Neural cell (in vitro differentiated cells): ENCODE results near the gene CIT. TPM values are rescaled to one million over a fixed set of nuclear protein-coding genes. Genes with fewer than 3 reads are reported as not detected.

Source experiments
- H2AFZ ChIP-seq: fragments of 200-600, 300-800 bp; sonication (generic), shearing (Covaris generic); 2 replicates; pipeline ENCODE4 v1.6.0; 2014; ENCODE audit warnings: low read depth, mild to moderate bottlenecking, antibody characterized with exemption, low read length, moderate library complexity
- H3F3A ChIP-seq: fragments of 200-600 bp; shearing (Covaris generic); 2 replicates; pipeline ENCODE4 v1.6.1; 2016; ENCODE audit warnings: mild to moderate bottlenecking, moderate library complexity, mixed read lengths, antibody characterized with exemption, low read length; ENCODE audit not compliant: insufficient read depth, poor library complexity, severe bottlenecking
- H3K27ac ChIP-seq: fragments of 200-600, 300-800 bp; sonication (generic), shearing (Covaris generic); 2 replicates; pipeline ENCODE4 v1.5.1; 2014; ENCODE audit warnings: mild to moderate bottlenecking, low read length, moderate library complexity
- H3K27me3 ChIP-seq: fragments of 300-800, 200-600 bp; sonication (generic), shearing (Covaris generic); 2 replicates; pipeline ENCODE4 v1.6.0; 2014; ENCODE audit warnings: mild to moderate bottlenecking, low read depth, low read length, moderate library complexity; ENCODE audit not compliant: insufficient read depth
- H3K36me3 ChIP-seq: fragments of 300-800, 200-600 bp; sonication (generic), shearing (Covaris generic); 2 replicates; pipeline ENCODE4 v1.5.1; 2014; ENCODE audit warnings: mild to moderate bottlenecking, antibody characterized with exemption, low read length, moderate library complexity; ENCODE audit not compliant: insufficient read depth
- H3K4me2 ChIP-seq: fragments of 300-800, 200-600 bp; sonication (generic), shearing (Covaris generic); 2 replicates; pipeline ENCODE4 v1.6.0; 2014; ENCODE audit warnings: mild to moderate bottlenecking, low read length
- H3K4me3 ChIP-seq: fragments of 300-800, 200-600 bp; sonication (generic), shearing (Covaris generic); 2 replicates; pipeline ENCODE4 v1.5.1; 2014; ENCODE audit warnings: mild to moderate bottlenecking, low read length, moderate library complexity
- H3K79me2 ChIP-seq: fragments of 200-600 bp; shearing (Covaris generic); replicated peaks from 2 replicates; pipeline ENCODE4 v1.6.0; 2014; ENCODE audit warnings: mild to moderate bottlenecking, low read length, moderate library complexity; ENCODE audit not compliant: insufficient read depth
- H3K9ac ChIP-seq: fragments of 300-800, 200-600 bp; sonication (generic), shearing (Covaris generic); 2 replicates; pipeline ENCODE4 v1.6.1; 2016; ENCODE audit warnings: mild to moderate bottlenecking, low read length, mixed read lengths
- H3K9me2 ChIP-seq: fragments of 200-600 bp; shearing (Covaris generic); 2 replicates; pipeline ENCODE4 v1.6.1; 2016; ENCODE audit warnings: mild to moderate bottlenecking, low read length, mixed read lengths; ENCODE audit not compliant: insufficient read depth
- H3K9me3 ChIP-seq: fragments of 200-600, 300-800 bp; sonication (generic), shearing (Covaris generic); 2 replicates; pipeline ENCODE4 v1.6.1; 2016; ENCODE audit warnings: mild to moderate bottlenecking, mixed run types, low read length, moderate library complexity, mixed read lengths
- H4K20me1 ChIP-seq: fragments of 200-600 bp; shearing (Covaris generic); 2 replicates; pipeline ENCODE4 v1.6.1; 2016; ENCODE audit warnings: mild to moderate bottlenecking, mixed run types; ENCODE audit not compliant: insufficient read depth
- EP300 ChIP-seq: fragments of 450-650 bp; conservative IDR thresholded peaks from 2 replicates; pipeline ENCODE4 v1.6.1; 2014; ENCODE audit warnings: antibody characterized with exemption, mild to moderate bottlenecking, moderate library complexity; ENCODE audit not compliant: poor library complexity, severe bottlenecking
- EZH2 ChIP-seq: fragments of 200-600, 300-800 bp; shearing (Covaris generic), sonication (generic); IDR thresholded peaks from 2 replicates; pipeline ENCODE4 v1.6.1; 2014; ENCODE audit warnings: antibody characterized with exemption, low read length, borderline replicate concordance, mild to moderate bottlenecking; ENCODE audit not compliant: insufficient read depth, poor library complexity, severe bottlenecking
- MXI1 ChIP-seq: fragments of 450-650 bp; conservative IDR thresholded peaks from 2 replicates; pipeline ENCODE4 v1.6.1; 2014; ENCODE audit warnings: antibody characterized with exemption, mild to moderate bottlenecking; ENCODE audit not compliant: poor library complexity, severe bottlenecking
- POLR2AphosphoS5 ChIP-seq: IDR thresholded peaks from 2 replicates; pipeline ENCODE4 v1.6.1; 2012
- RAD21 ChIP-seq: fragments of 450-650 bp; conservative IDR thresholded peaks from 2 replicates; pipeline ENCODE4 v1.6.1; 2014; ENCODE audit warnings: antibody characterized with exemption, mild to moderate bottlenecking, moderate library complexity
- SMC3 ChIP-seq: fragments of 450-650 bp; conservative IDR thresholded peaks from 2 replicates; pipeline ENCODE4 v1.6.1; 2014; ENCODE audit warnings: antibody characterized with exemption, mild to moderate bottlenecking, moderate library complexity; ENCODE audit not compliant: poor library complexity
- TAF1 ChIP-seq: IDR thresholded peaks from 2 replicates; pipeline ENCODE4 v1.6.1; 2012; ENCODE audit warnings: low read depth
- polyA plus RNA-seq: library from polyadenylated mRNA; depleted of rRNA; stranded (reverse); fragments of >200 nt; gene quantifications from 2 replicates; pipeline ENCODE4 v1.2.3, GENCODE V29; 2014
- TF ChIP-seq, protein P1 (sequence below): fragments of 450-650 bp; IDR thresholded peaks from 2 replicates; pipeline ENCODE4 v1.5.1; 2014; ENCODE audit warnings: antibody characterized with exemption, mild to moderate bottlenecking, moderate library complexity; ENCODE audit not compliant: poor library complexity, severe bottlenecking
- TF ChIP-seq, protein P2 (sequence below): IDR thresholded peaks from 2 replicates; pipeline ENCODE4 v1.6.1; 2012; ENCODE audit warnings: borderline replicate concordance

The CIT gene
- polyA plus RNA-seq, 1 donor from 2014 or later, result 3.3 TPM

DNA sequence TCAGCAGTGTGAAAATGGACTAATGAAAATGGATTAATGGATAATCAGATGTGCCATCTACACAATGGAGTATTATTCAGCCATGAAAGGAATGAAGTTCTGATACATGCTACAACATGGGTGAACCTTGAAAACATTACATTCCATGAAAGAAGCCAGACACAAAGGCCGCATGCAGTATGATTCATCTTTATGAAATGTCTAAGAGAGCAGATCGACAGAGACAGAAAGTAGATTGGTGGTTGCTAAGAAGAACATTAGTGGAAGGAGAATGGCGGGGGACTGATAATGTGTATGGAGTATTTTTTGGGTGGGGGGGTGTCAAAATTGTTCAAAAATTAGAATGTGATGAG lies 161.9 kb downstream of the CIT start:
- no peak for TF ChIP-seq RAD21
- TF ChIP-seq, protein P1, sequence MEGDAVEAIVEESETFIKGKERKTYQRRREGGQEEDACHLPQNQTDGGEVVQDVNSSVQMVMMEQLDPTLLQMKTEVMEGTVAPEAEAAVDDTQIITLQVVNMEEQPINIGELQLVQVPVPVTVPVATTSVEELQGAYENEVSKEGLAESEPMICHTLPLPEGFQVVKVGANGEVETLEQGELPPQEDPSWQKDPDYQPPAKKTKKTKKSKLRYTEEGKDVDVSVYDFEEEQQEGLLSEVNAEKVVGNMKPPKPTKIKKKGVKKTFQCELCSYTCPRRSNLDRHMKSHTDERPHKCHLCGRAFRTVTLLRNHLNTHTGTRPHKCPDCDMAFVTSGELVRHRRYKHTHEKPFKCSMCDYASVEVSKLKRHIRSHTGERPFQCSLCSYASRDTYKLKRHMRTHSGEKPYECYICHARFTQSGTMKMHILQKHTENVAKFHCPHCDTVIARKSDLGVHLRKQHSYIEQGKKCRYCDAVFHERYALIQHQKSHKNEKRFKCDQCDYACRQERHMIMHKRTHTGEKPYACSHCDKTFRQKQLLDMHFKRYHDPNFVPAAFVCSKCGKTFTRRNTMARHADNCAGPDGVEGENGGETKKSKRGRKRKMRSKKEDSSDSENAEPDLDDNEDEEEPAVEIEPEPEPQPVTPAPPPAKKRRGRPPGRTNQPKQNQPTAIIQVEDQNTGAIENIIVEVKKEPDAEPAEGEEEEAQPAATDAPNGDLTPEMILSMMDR, result no peak
- TF ChIP-seq POLR2AphosphoS5, result no peak
- no peak for TF ChIP-seq EZH2
- TF ChIP-seq, protein P2, sequence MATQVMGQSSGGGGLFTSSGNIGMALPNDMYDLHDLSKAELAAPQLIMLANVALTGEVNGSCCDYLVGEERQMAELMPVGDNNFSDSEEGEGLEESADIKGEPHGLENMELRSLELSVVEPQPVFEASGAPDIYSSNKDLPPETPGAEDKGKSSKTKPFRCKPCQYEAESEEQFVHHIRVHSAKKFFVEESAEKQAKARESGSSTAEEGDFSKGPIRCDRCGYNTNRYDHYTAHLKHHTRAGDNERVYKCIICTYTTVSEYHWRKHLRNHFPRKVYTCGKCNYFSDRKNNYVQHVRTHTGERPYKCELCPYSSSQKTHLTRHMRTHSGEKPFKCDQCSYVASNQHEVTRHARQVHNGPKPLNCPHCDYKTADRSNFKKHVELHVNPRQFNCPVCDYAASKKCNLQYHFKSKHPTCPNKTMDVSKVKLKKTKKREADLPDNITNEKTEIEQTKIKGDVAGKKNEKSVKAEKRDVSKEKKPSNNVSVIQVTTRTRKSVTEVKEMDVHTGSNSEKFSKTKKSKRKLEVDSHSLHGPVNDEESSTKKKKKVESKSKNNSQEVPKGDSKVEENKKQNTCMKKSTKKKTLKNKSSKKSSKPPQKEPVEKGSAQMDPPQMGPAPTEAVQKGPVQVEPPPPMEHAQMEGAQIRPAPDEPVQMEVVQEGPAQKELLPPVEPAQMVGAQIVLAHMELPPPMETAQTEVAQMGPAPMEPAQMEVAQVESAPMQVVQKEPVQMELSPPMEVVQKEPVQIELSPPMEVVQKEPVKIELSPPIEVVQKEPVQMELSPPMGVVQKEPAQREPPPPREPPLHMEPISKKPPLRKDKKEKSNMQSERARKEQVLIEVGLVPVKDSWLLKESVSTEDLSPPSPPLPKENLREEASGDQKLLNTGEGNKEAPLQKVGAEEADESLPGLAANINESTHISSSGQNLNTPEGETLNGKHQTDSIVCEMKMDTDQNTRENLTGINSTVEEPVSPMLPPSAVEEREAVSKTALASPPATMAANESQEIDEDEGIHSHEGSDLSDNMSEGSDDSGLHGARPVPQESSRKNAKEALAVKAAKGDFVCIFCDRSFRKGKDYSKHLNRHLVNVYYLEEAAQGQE, result no peak
- no peaks in the 10 kb centered on the region for H3F3A ChIP-seq
- no peaks in the 10 kb centered on the region for H3K9me2 ChIP-seq
- no peak overlapping the region for H3K9ac ChIP-seq
- H3K4me2 ChIP-seq, result no peak overlapping the region
- no peaks in the 10 kb centered on the region for H3K9me3 ChIP-seq
- no peak overlapping the region for H2AFZ ChIP-seq
- H3K27me3 ChIP-seq, result no peaks in the 10 kb centered on the region
- no peaks in the 10 kb centered on the region for H4K20me1 ChIP-seq
- H3K36me3 ChIP-seq, result no peaks in the 10 kb centered on the region
- no peak overlapping the region for H3K27ac ChIP-seq
- H3K79me2 ChIP-seq, result no peaks in the 10 kb centered on the region
- H3K4me3 ChIP-seq, result no peak overlapping the region

DNA sequence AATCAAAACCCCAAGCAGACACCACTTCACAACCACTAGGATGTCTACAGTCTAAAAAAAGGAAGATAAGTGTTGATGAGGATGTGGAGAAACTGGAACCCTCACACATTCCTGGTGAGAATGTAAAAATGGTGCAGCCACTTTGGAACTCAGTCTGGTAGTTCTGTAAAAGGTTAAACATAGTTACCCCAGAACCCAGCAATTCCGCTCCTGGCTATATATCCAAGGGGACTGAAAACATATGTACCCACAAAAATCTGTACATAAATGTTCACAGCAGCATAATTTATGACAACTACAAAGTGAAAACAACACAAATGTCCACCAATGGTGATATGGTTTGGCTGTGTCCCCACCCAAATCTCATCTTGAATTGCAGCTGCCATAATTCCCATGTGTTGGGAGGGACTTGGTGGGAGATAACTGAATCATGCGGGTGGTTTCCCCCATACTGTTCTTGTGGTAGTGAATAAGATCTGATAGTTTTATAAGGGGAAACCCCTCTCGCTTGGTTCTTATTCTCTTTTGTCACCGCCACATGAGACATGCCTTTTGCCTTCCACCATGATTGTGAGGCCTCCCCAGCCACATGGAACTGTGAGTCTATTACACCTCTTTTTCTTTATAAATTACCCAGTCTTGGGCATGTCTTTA lies 162.4 kb downstream of the CIT start:
- no peaks in the 10 kb centered on the region for H4K20me1 ChIP-seq
- H3K79me2 ChIP-seq, result no peaks in the 10 kb centered on the region
- H3K36me3 ChIP-seq, result no peaks in the 10 kb centered on the region
- H3K27me3 ChIP-seq, result no peaks in the 10 kb centered on the region
- H2AFZ ChIP-seq, result no peak overlapping the region
- H3K4me3 ChIP-seq, result no peak overlapping the region
- no peak overlapping the region for H3K27ac ChIP-seq
- H3K9me2 ChIP-seq, result no peaks in the 10 kb centered on the region
- no peak overlapping the region for H3K4me2 ChIP-seq
- no peak for TF ChIP-seq POLR2AphosphoS5
- TF ChIP-seq, protein P2, result no peak
- TF ChIP-seq MXI1, result no peak
- no peak for TF ChIP-seq SMC3
- TF ChIP-seq RAD21, result no peak
- no peak for TF ChIP-seq TAF1
- no peak for TF ChIP-seq EP300
- TF ChIP-seq, protein P1, result no peak
- TF ChIP-seq EZH2, result no peak
- no peaks in the 10 kb centered on the region for H3K9me3 ChIP-seq
- no peaks in the 10 kb centered on the region for H3F3A ChIP-seq
- no peak overlapping the region for H3K9ac ChIP-seq
